Muscle of leg (tissue), 11 donors: Measurements from ENCODE around the gene MBOAT1. TPM values are rescaled to one million over a fixed set of nuclear protein-coding genes. Genes with fewer than 3 reads are reported as not detected.
A peak's percentile ranks its signal among the peaks of the same experiment; 100 is the strongest.

Experiments used
- DNase-seq: peaks from one replicate; pipeline ENCODE4 v3.0.0; 2013
- H3K27ac ChIP-seq: one replicate; pipeline ENCODE4 v1.5.1; 2013; ENCODE audit warnings: mild to moderate bottlenecking, low read length, control low read depth
- H3K27me3 ChIP-seq: one replicate; pipeline ENCODE4 v1.6.1; 2013; ENCODE audit warnings: low read length; ENCODE audit not compliant: control insufficient read depth, insufficient read depth
- H3K36me3 ChIP-seq: one replicate; pipeline ENCODE4 v1.6.1; 2013; ENCODE audit warnings: low read length; ENCODE audit not compliant: control insufficient read depth, insufficient read depth
- H3K4me1 ChIP-seq: one replicate; pipeline ENCODE4 v1.6.1; 2013; ENCODE audit warnings: low read length; ENCODE audit not compliant: control insufficient read depth, insufficient read depth
- H3K4me3 ChIP-seq: one replicate; pipeline ENCODE4 v1.5.1; 2013; ENCODE audit warnings: low read length, control low read depth
- H3K9me3 ChIP-seq: replicated peaks from 2 replicates; pipeline ENCODE4 v1.6.1; 2013; ENCODE audit warnings: low read depth, low read length; ENCODE audit not compliant: control insufficient read depth
- WGBS: methylation state at CpG from one replicate; pipeline ENCODE4 v1.1.5; 2013; ENCODE audit warnings: missing lambda C conversion rate; ENCODE audit not compliant: insufficient coverage; 5-methylcytosine and 5-hydroxymethylcytosine counted together
- polyA plus RNA-seq, 8 donors: library from polyadenylated mRNA; unstranded; fragments of 120-200 nt; gene quantifications; one replicate each; pipeline versions ENCODE4 v1.2.1 to v1.2.3, GENCODE V29; 2013; ENCODE audit warnings: inconsistent platforms in 1 of 8, low replicate concordance in 1 of 8; ENCODE audit not compliant: insufficient read length in 8 of 8, insufficient read depth in 1 of 8
- total RNA-seq: library from RNA; stranded (reverse); fragments of 120-200 nt; gene quantifications from one replicate; pipeline ENCODE4 v1.2.4, GENCODE V29; 2013

The MBOAT1 gene
- total and polyA plus RNA-seq, 9 donors = 3.5 to 6.1 (median 4.5) TPM

GRCh38 chr6:20112241-20112640, 100.0 kb downstream of the MBOAT1 start:
- Histone ChIP-seq H3K36me3 (no peaks in the 10 kb centered on the region), H3K4me3 (no peak overlapping the region)
- WGBS = no CpG with 5 or more reads among the region's 5 CpGs

GRCh38 chr6:20110478-20110877, 101.8 kb downstream of the MBOAT1 start:
- Histone ChIP-seq H3K36me3 (no peaks in the 10 kb centered on the region), H3K4me3 (no peak overlapping the region), H3K27me3 (no peaks in the 10 kb centered on the region)

More at GRCh38 chr6:20112241-20112640, 100.0 kb downstream of the MBOAT1 start:
- no peak overlapping the region for H3K27ac ChIP-seq
- no peaks in the 10 kb centered on the region for H3K4me1 ChIP-seq
- DNase-seq = no peak
- H3K27me3 ChIP-seq = no peaks in the 10 kb centered on the region
- no peaks in the 10 kb centered on the region for H3K9me3 ChIP-seq

GRCh38 chr6:20109526-20109925, 102.7 kb downstream of the MBOAT1 start:
- no peak for DNase-seq
- no peak overlapping the region for H3K4me3 ChIP-seq
- H3K36me3 ChIP-seq = no peaks in the 10 kb centered on the region
- WGBS = 79% methylated on average over 5 of the region's 6 CpGs
- H3K4me1 ChIP-seq = no peaks in the 10 kb centered on the region
- H3K27ac ChIP-seq = no peak overlapping the region
- H3K9me3 ChIP-seq = no peaks in the 10 kb centered on the region
- no peaks in the 10 kb centered on the region for H3K27me3 ChIP-seq

More at GRCh38 chr6:20110478-20110877, 101.8 kb downstream of the MBOAT1 start:
- no peak for DNase-seq
- Histone ChIP-seq H3K4me1 (no peaks in the 10 kb centered on the region), H3K9me3 (no peaks in the 10 kb centered on the region), H3K27ac (no peak overlapping the region)

- H3K9me3 ChIP-seq = no peaks in the 10 kb centered on the region
- H3K36me3 ChIP-seq = peaks cover 2% of the 10 kb centered on the region
- no peaks in the 10 kb centered on the region for H3K27me3 ChIP-seq
- H3K4me1 ChIP-seq = no peaks in the 10 kb centered on the region
- no peak overlapping the region for H3K4me3 ChIP-seq
- no peak overlapping the region for H3K27ac ChIP-seq
- 88% methylated on average over 3 of the region's 4 CpGs for WGBS
- DNase-seq = no peak
These were observed 106.4 kb downstream of the MBOAT1 start for GRCh38 chr6:20105838-20106237.

GRCh38 chr6:20104696-20105095, 107.6 kb downstream of the MBOAT1 start:
- DNase-seq = no peak
- H3K4me1 ChIP-seq = no peaks in the 10 kb centered on the region
- H3K4me3 ChIP-seq = no peak overlapping the region
- no peaks in the 10 kb centered on the region for H3K9me3 ChIP-seq
- H3K27ac ChIP-seq = no peak overlapping the region
- no peaks in the 10 kb centered on the region for H3K27me3 ChIP-seq
- 33% methylated on average over 1 of the region's 2 CpGs for WGBS
- peaks cover 2% of the 10 kb centered on the region for H3K36me3 ChIP-seq

GRCh38 chr6:20102397-20103073, 109.7 kb downstream of the MBOAT1 start:
- Histone ChIP-seq H3K27me3 (no peaks in the 10 kb centered on the region), H3K9me3 (no peaks in the 10 kb centered on the region), H3K4me1 (no peaks in the 10 kb centered on the region), H3K27ac (no peak overlapping the region), H3K36me3 (peaks cover 2% of the 10 kb centered on the region), H3K4me3 (no peak overlapping the region)
- DNase-seq = no peak
- WGBS = 85% methylated on average over 4 of the region's 8 CpGs

- no peak overlapping the region for H3K4me3 ChIP-seq
- no peaks in the 10 kb centered on the region for H3K4me1 ChIP-seq
- no peak overlapping the region for H3K27ac ChIP-seq
- 57% methylated on average over 1 of the region's 5 CpGs for WGBS
- no peaks in the 10 kb centered on the region for H3K27me3 ChIP-seq
- H3K36me3 ChIP-seq = peaks cover 2% of the 10 kb centered on the region
- H3K9me3 ChIP-seq = no peaks in the 10 kb centered on the region
- DNase-seq = no peak
These were observed 113.1 kb downstream of the MBOAT1 start for GRCh38 chr6:20099156-20099555.

- H3K4me1 ChIP-seq = no peaks in the 10 kb centered on the region
- H3K27ac ChIP-seq = no peak overlapping the region
- H3K9me3 ChIP-seq = no peaks in the 10 kb centered on the region
- H3K4me3 ChIP-seq = no peak overlapping the region
- peaks cover 2% of the 10 kb centered on the region for H3K36me3 ChIP-seq
- H3K27me3 ChIP-seq = no peaks in the 10 kb centered on the region
- WGBS = 50% methylated on average over 3 of the region's 6 CpGs
- DNase-seq = peak; percentile 28
These were observed 113.9 kb downstream of the MBOAT1 start for GRCh38 chr6:20098267-20098876.

- H3K27me3 ChIP-seq = no peaks in the 10 kb centered on the region
- 86% methylated on average over 6 of the region's 6 CpGs for WGBS
- no peak overlapping the region for H3K27ac ChIP-seq
- no peaks in the 10 kb centered on the region for H3K4me1 ChIP-seq
- H3K36me3 ChIP-seq = peaks cover 2% of the 10 kb centered on the region
- H3K4me3 ChIP-seq = no peak overlapping the region
- DNase-seq = no peak
- no peaks in the 10 kb centered on the region for H3K9me3 ChIP-seq
These were observed 115.7 kb downstream of the MBOAT1 start for GRCh38 chr6:20096536-20096935.

- H3K36me3 ChIP-seq = no peaks in the 10 kb centered on the region
- no peak overlapping the region for H3K27ac ChIP-seq
- no peaks in the 10 kb centered on the region for H3K27me3 ChIP-seq
- H3K9me3 ChIP-seq = no peaks in the 10 kb centered on the region
- H3K4me1 ChIP-seq = no peaks in the 10 kb centered on the region
- 100% methylated on average over 3 of the region's 6 CpGs for WGBS
- DNase-seq = no peak
- no peak overlapping the region for H3K4me3 ChIP-seq
These were observed 116.8 kb downstream of the MBOAT1 start for GRCh38 chr6:20095436-20095835.
